Peyer's patch (tissue), 4 donors: ENCODE data around the gene NHEJ1.

Source experiments
- POLR2A ChIP-seq, 2 donors: fragments of 450-650 bp; IDR thresholded peaks; one replicate each; pipeline ENCODE4 v1.5.1; 2017; ENCODE audit warnings: antibody characterized with exemption in 2 of 2, mild to moderate bottlenecking in 2 of 2, moderate library complexity in 2 of 2
- TF ChIP-seq, protein P1 (sequence below), 6 experiments: fragments of 450-650 bp in 4 of 6; fragments of 200-600 bp in 2 of 6; sonication (generic) in 1 of 6; IDR thresholded peaks; one replicate each; pipeline ENCODE4 v1.5.1; 2017 to 2019; ENCODE audit warnings: antibody characterized with exemption in 6 of 6, mild to moderate bottlenecking in 3 of 6, moderate library complexity in 1 of 6

DNA sequence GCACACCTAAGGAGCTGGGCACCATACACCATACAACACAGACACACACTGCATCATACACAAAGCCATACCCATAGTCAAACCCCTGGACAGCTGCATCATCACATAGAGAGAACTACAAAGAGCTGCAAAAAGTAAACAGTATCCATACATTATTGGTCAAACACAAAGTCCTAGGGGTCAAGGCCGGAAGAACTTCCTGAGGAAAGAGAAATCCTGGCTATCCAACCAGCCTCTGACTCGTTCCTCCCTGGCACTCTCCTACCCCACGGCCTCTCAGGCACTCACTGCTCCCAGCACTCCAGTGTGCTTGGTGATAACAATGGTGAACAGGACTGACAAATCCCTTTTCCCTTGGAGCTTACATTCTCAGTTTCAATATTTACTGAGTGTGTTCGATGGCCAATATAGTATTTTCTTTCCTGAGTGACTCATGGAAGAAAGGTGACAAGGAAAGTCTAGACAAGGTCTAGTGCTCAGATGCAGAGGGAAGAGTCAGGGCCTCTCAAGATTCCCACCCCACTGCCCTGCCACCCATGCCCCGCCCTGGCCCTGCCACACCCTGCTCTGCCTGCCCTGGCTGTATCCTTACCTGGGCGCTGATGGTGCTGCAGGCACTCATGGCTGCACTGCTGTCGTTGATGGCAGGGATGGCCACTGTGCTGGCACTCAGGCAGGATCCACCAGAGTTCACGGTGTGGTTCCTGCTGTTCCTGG is 122.7 kb downstream of the NHEJ1 start:
- TF ChIP-seq, protein P1, sequence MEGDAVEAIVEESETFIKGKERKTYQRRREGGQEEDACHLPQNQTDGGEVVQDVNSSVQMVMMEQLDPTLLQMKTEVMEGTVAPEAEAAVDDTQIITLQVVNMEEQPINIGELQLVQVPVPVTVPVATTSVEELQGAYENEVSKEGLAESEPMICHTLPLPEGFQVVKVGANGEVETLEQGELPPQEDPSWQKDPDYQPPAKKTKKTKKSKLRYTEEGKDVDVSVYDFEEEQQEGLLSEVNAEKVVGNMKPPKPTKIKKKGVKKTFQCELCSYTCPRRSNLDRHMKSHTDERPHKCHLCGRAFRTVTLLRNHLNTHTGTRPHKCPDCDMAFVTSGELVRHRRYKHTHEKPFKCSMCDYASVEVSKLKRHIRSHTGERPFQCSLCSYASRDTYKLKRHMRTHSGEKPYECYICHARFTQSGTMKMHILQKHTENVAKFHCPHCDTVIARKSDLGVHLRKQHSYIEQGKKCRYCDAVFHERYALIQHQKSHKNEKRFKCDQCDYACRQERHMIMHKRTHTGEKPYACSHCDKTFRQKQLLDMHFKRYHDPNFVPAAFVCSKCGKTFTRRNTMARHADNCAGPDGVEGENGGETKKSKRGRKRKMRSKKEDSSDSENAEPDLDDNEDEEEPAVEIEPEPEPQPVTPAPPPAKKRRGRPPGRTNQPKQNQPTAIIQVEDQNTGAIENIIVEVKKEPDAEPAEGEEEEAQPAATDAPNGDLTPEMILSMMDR (IDR thresholded peaks at IDR 0.05): no peak
- TF ChIP-seq POLR2A (IDR thresholded peaks at IDR 0.05): no peak
